ENCODE results near the gene ATXN2L.

The ATXN2L gene

DNA sequence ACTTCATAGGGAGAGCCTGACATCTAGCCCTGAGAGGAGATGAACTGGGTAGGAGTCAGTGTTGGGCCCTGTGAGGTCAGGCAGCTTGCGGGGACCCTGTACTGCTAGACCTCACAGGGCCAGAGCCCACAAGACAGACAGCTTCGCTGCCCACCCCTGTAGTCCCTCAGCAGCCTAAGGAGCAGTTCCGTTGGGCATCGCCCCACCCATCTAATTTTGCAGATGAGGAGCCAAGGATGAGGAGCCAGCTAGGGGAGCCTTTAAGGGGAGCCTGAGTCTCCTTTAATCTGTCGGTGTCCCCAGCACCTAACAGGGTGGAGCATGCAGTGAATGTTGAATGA is 24.1 kb downstream of the ATXN2L start:
- no peak for TF ChIP-seq CREB1 (IDR thresholded peaks at IDR 0.05; ENCODE audit: low read depth)
- no peak for TF ChIP-seq YY1 (IDR thresholded peaks at IDR 0.05; ENCODE audit: low read depth)
- TF ChIP-seq USF1 (IDR thresholded peaks at IDR 0.05): no peak
- no peak for TF ChIP-seq TCF12 (IDR thresholded peaks at IDR 0.05; ENCODE audit: low read depth)
- TF ChIP-seq, protein P1, sequence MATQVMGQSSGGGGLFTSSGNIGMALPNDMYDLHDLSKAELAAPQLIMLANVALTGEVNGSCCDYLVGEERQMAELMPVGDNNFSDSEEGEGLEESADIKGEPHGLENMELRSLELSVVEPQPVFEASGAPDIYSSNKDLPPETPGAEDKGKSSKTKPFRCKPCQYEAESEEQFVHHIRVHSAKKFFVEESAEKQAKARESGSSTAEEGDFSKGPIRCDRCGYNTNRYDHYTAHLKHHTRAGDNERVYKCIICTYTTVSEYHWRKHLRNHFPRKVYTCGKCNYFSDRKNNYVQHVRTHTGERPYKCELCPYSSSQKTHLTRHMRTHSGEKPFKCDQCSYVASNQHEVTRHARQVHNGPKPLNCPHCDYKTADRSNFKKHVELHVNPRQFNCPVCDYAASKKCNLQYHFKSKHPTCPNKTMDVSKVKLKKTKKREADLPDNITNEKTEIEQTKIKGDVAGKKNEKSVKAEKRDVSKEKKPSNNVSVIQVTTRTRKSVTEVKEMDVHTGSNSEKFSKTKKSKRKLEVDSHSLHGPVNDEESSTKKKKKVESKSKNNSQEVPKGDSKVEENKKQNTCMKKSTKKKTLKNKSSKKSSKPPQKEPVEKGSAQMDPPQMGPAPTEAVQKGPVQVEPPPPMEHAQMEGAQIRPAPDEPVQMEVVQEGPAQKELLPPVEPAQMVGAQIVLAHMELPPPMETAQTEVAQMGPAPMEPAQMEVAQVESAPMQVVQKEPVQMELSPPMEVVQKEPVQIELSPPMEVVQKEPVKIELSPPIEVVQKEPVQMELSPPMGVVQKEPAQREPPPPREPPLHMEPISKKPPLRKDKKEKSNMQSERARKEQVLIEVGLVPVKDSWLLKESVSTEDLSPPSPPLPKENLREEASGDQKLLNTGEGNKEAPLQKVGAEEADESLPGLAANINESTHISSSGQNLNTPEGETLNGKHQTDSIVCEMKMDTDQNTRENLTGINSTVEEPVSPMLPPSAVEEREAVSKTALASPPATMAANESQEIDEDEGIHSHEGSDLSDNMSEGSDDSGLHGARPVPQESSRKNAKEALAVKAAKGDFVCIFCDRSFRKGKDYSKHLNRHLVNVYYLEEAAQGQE (IDR thresholded peaks at IDR 0.05; ENCODE audit: low read depth): no peak
- no peak for TF ChIP-seq FOXM1 (IDR thresholded peaks at IDR 0.05; ENCODE audit: borderline replicate concordance, low read depth)
- no peak for TF ChIP-seq NFIC (IDR thresholded peaks at IDR 0.05)
- no peak for TF ChIP-seq TAF1 (IDR thresholded peaks at IDR 0.05; ENCODE audit: low read depth)
- TF ChIP-seq CEBPB (IDR thresholded peaks at IDR 0.05): no peak
- TF ChIP-seq ZBTB7A (IDR thresholded peaks at IDR 0.05; ENCODE audit: low read depth): no peak
- TF ChIP-seq RAD21 (IDR thresholded peaks at IDR 0.05; ENCODE audit: low read depth): no peak
- TF ChIP-seq MAX (IDR thresholded peaks at IDR 0.05): no peak
- no peak for TF ChIP-seq TEAD4 (IDR thresholded peaks at IDR 0.05)
- TF ChIP-seq EGR1 (IDR thresholded peaks at IDR 0.05): no peak
- no peak for TF ChIP-seq EP300 (IDR thresholded peaks at IDR 0.05; ENCODE audit: borderline replicate concordance)

DNA sequence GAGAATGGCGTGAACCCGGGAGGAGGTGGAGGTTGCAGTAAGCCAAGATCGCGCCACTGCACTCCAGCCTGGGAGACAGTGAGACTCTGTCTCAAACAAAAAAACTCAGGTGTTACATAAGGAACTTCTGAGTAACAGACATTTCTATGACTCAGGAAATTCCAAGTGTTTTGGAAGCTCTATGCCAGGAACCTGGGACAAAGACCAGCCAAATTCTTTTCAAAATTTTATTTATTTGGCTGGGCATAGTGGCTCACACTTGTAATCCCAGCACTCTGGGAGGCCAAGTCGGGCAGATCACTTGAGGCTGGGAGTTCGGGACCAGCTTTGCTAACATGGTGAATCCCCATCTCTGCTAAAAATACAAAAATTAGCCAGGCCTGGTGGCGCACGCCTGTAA is 35.6 kb downstream of the ATXN2L start:
- TF ChIP-seq EP300 (IDR thresholded peaks at IDR 0.05; ENCODE audit: borderline replicate concordance) (no peak), RAD21 (IDR thresholded peaks at IDR 0.05; ENCODE audit: low read depth) (no peak), ZBTB7A (IDR thresholded peaks at IDR 0.05; ENCODE audit: low read depth) (no peak), TCF12 (IDR thresholded peaks at IDR 0.05; ENCODE audit: low read depth) (no peak), TAF1 (IDR thresholded peaks at IDR 0.05; ENCODE audit: low read depth) (no peak), FOXM1 (IDR thresholded peaks at IDR 0.05; ENCODE audit: borderline replicate concordance, low read depth) (no peak), NFIC (IDR thresholded peaks at IDR 0.05) (no peak), USF1 (IDR thresholded peaks at IDR 0.05) (no peak), CREB1 (IDR thresholded peaks at IDR 0.05; ENCODE audit: low read depth) (no peak), CEBPB (IDR thresholded peaks at IDR 0.05) (no peak), YY1 (IDR thresholded peaks at IDR 0.05; ENCODE audit: low read depth) (no peak), EGR1 (IDR thresholded peaks at IDR 0.05) (no peak), TEAD4 (IDR thresholded peaks at IDR 0.05) (no peak), MAX (IDR thresholded peaks at IDR 0.05) (no peak)
- TF ChIP-seq, protein P1 (IDR thresholded peaks at IDR 0.05; ENCODE audit: low read depth): no peak

DNA sequence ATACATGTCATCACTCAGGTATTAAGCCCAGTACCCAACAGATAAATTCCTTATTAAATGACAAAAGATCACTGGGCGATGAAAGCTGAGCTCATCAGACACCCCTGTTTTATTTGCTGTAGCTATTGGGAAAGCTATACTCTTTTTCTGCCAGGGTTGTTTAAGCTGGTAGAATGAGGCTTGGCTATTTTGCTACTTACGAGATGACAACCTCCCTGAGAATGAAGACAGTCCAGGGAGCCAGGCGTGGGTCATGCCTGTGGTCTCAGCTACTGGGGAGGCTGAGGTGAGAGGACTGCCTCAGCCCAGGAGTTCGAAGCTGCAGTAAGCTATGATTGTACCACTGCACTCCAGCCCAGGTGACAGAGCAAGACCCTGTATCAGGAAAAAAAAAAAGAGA is 36.5 kb downstream of the ATXN2L start:
- no peak for TF ChIP-seq TEAD4 (IDR thresholded peaks at IDR 0.05)
- no peak for TF ChIP-seq TAF1 (IDR thresholded peaks at IDR 0.05; ENCODE audit: low read depth)
- no peak for TF ChIP-seq MAX (IDR thresholded peaks at IDR 0.05)
- TF ChIP-seq FOXM1 (IDR thresholded peaks at IDR 0.05; ENCODE audit: borderline replicate concordance, low read depth): no peak
- no peak for TF ChIP-seq CEBPB (IDR thresholded peaks at IDR 0.05)
- no peak for TF ChIP-seq RAD21 (IDR thresholded peaks at IDR 0.05; ENCODE audit: low read depth)
- no peak for TF ChIP-seq CREB1 (IDR thresholded peaks at IDR 0.05; ENCODE audit: low read depth)
- TF ChIP-seq EP300 (IDR thresholded peaks at IDR 0.05; ENCODE audit: borderline replicate concordance): no peak
- TF ChIP-seq, protein P1 (IDR thresholded peaks at IDR 0.05; ENCODE audit: low read depth): no peak
- TF ChIP-seq EGR1 (IDR thresholded peaks at IDR 0.05): no peak
- TF ChIP-seq USF1 (IDR thresholded peaks at IDR 0.05): no peak
